GM12801 (cell line): ENCODE data around the gene F12.

Source experiments
- TF ChIP-seq, protein P1 (sequence below): IDR thresholded peaks from one replicate; pipeline ENCODE4 v1.5.1; 2011; ENCODE audit warnings: control low read depth; ENCODE audit not compliant: insufficient read length; ENCODE audit errors: extremely low read depth

The F12 gene

GRCh38 chr5:177380805-177381126 lies 28.6 kb downstream of the F12 start:
- TF ChIP-seq, protein P1, sequence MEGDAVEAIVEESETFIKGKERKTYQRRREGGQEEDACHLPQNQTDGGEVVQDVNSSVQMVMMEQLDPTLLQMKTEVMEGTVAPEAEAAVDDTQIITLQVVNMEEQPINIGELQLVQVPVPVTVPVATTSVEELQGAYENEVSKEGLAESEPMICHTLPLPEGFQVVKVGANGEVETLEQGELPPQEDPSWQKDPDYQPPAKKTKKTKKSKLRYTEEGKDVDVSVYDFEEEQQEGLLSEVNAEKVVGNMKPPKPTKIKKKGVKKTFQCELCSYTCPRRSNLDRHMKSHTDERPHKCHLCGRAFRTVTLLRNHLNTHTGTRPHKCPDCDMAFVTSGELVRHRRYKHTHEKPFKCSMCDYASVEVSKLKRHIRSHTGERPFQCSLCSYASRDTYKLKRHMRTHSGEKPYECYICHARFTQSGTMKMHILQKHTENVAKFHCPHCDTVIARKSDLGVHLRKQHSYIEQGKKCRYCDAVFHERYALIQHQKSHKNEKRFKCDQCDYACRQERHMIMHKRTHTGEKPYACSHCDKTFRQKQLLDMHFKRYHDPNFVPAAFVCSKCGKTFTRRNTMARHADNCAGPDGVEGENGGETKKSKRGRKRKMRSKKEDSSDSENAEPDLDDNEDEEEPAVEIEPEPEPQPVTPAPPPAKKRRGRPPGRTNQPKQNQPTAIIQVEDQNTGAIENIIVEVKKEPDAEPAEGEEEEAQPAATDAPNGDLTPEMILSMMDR: no peak

DNA sequence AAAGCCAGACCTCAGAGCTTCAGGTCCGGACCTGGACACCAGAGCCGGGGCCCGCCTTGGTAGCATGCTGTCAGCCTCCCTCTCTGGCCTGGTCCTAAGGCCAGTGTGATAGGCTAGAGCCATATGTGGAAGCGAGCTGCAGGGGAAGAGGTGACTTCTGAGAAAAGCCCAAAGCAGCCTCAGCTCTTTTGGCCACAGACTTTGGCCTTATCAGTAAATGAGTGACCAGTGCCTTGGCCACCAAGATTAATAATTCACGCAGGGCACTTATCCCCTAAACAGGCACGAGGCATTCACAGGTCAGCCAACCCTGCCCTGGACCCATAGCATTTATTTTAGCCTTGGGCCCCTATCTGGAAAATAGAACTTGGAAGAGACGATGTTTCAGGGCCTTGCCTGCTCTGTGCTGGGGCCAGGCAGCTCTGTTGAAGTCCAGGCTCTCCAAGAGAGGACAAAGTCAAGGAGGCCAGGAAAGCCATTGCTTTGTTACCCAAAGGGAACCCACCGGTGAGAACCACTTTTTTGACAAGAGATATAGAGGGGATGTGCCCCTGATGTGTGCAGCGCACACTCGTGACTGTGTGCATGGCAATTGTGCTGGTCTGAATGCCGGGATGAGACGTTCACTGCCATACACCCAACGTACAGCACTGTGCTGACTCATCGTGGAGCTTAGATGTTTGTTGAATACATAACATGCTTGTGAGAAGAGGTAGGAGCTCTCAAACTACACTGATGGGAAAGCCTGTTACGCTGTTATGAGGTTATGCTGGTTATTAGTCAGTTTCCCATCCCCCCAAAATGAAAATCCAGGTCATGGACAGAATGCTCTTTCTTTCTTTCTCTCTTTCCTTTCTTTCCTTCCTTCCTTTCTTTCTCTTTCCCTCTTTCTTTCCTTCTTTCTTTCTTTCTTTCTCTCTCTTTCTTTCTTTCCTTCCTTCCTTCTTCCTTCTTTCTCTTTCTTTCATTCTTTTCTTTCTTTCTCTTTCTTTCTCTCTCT lies 30.2 kb downstream of the F12 start:
- TF ChIP-seq, protein P1: no peak

DNA sequence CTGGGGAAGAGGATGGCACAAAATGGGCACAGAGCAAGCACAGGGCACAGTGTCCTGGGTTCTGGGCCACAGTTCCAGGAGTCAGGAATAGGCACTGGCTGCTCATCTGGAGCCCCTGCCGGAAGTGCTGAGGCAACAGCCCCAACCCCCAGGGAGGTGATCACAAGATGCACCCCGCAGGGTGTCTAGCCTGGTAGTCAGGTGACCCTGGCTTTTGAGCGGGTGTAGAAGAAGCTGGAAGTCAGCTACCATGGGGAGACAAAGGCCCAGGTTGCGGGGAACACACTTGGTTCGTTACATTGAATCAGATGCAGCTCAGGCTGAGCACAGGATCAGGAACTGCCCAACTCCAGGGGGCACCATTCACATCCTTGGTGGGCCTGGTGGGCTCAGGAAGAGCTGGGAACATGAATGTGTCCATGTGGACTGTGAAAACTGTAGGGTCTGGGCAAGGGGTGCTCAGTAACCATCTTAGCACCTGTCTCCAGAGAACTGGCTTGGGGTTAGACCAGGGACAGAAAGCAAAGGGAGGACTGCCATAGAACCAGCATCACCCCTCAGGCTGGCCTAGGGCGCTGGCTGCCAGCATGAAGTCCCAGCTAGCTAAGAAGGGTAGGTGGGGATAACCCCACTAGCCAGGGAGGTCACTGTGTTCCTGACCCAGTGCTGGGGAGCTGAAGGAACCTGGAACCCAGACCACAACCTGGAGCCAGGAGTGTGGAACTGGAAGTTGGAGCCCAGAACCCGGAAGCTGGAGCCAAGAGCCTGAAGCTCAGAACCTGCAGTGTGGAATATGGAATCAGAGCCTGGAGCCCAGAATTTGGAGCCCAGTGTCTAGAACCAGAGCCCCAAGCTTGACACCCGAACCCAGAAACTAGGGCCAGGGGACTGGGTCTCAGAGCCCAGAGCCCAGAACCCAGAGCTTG lies 31.2 kb downstream of the F12 start:
- TF ChIP-seq, protein P1: no peak

GRCh38 chr5:177376107-177376506 lies 33.3 kb downstream of the F12 start:
- TF ChIP-seq, protein P1: no peak

GRCh38 chr5:177374211-177374610 lies 35.2 kb downstream of the F12 start:
- TF ChIP-seq, protein P1: no peak

- TF ChIP-seq, protein P1: no peak
These were observed 35.6 kb downstream of the F12 start for GRCh38 chr5:177373806-177374205.

- TF ChIP-seq, protein P1: no peak
These were observed 36.5 kb downstream of the F12 start for GRCh38 chr5:177372910-177373309.
